Stimulated activated CD8-positive, alpha-beta memory T cell treated with anti-CD3 and anti-CD28 coated beads, Interleukin-12 subunit alpha, Interleukin-12 subunit beta, amount 100 ng/mL, for 24 hours (primary cell): ENCODE measurements around the gene GALM.
"Not testable (repeated sequence)": the region's sequence is repeated elsewhere in the genome, so short reads cannot be mapped to it uniquely, and the experiment has no call there.

Experiments
- DNase-seq: peaks from one replicate; pipeline ENCODE4 v3.0.0-alpha.2; 2020; ENCODE audit errors: extremely low read depth

GALM gene

GRCh38 chr2:38650012-38650411, 15.9 kb upstream of the GALM start:
- no peak for DNase-seq

GRCh38 chr2:38650717-38651116, 15.2 kb upstream of the GALM start:
- DNase-seq, result no peak

GRCh38 chr2:38652431-38653273, 13.3 kb upstream of the GALM start:
- DNase-seq, result no peak

- DNase-seq, result no peak
These were observed 12.6 kb upstream of the GALM start for GRCh38 chr2:38653380-38653714.

GRCh38 chr2:38653715-38654527, 12.0 kb upstream of the GALM start:
- DNase-seq, result peak; percentile 60

- DNase-seq, result no peak
These were observed 11.2 kb upstream of the GALM start for GRCh38 chr2:38654528-38655381.

- no peak for DNase-seq
These were observed 10.5 kb upstream of the GALM start for GRCh38 chr2:38655441-38655840.

- no peak for DNase-seq
These were observed 8.9 kb upstream of the GALM start for GRCh38 chr2:38656866-38657480.

- no peak for DNase-seq
These were observed 7.3 kb upstream of the GALM start for GRCh38 chr2:38658613-38659012.

- DNase-seq, result no peak
These were observed 6.8 kb upstream of the GALM start for GRCh38 chr2:38659115-38659514.

GRCh38 chr2:38660282-38660681, 5.6 kb upstream of the GALM start:
- DNase-seq, result no peak

GRCh38 chr2:38661306-38661705, 4.6 kb upstream of the GALM start:
- no peak for DNase-seq

- DNase-seq, result no peak
These were observed 619 bp downstream of the GALM start for GRCh38 chr2:38666556-38666910.

- DNase-seq, result no peak
These were observed 2.2 kb downstream of the GALM start for GRCh38 chr2:38668092-38668491.

GRCh38 chr2:38668779-38669479, 3.0 kb downstream of the GALM start:
- no peak for DNase-seq

- no peak for DNase-seq
These were observed 5.4 kb downstream of the GALM start for GRCh38 chr2:38671303-38671702.

GRCh38 chr2:38671946-38672345, 6.0 kb downstream of the GALM start:
- DNase-seq, result no peak

- DNase-seq, result no peak
These were observed 6.8 kb downstream of the GALM start for GRCh38 chr2:38672445-38673391.

GRCh38 chr2:38676681-38677080, 10.8 kb downstream of the GALM start:
- DNase-seq, result no peak

GRCh38 chr2:38680868-38681267, 15.0 kb downstream of the GALM start:
- not testable (repeated sequence) for DNase-seq
